ENCODE data around the gene GPAT2.
"Not testable (repeated sequence)": the region's sequence is repeated elsewhere in the genome, so short reads cannot be mapped to it uniquely, and the experiment has no call there.

GPAT2 gene

DNA sequence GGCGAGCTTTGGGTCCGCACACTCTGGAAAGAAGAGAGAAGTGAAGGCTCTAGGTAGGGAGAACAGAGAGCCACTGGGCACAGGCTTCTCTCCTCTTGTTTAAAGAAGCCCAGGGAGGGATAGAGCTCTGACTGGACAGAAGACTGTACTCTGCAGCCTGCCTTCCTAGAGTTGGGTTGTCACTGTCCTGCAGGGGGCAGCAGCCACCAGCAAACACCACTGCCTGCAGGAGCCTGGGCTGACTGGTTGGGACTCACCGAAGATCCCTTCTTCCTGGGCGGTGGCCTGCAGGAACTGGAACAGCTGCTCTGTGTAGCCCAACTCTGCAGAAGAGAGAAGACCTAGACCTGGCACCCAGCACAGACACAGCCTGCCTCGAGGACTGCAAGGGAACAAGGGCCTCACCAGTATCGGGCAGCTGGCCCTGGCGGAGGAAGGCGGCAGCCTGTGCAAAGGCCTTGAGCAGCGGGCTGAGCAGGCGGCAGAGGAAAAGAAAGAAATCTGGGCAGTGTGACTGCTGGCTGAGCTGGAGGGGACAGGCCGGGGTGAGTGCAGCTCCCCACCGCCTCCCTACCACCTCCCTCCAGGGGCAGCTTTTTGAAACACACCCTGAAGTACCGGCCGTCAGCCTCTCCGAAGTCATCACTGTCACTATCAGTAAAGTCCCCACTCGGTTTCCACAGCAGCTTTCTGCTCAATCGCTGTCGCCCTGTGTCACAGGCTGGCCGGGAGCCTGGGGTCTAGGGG is 11.8 kb downstream of the GPAT2 start:
- DNase-seq (ENCODE audit: low read depth) = peak; percentile 44

GRCh38 chr2:96022126-96022525 is 12.6 kb downstream of the GPAT2 start:
- DNase-seq (ENCODE audit: low read depth) = not testable (repeated sequence)

DNA sequence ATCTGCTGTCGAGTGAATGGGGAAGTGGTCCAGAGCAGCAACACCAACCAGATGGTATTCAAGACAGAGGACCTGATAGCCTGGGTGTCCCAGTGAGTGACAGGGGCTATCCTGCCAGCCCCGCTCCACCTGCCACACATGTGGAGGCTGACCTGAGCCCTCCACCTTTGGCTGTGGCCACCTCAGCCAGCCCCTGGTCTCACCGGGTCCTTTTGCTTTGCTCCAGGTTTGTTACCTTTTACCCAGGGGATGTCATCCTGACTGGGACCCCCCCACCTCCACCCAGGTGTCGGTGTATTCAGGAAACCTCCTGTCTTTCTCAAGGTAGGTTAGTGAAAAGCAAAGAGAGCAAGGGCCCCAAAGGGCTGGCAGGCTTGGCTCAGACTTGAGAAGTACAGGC is 13.6 kb downstream of the GPAT2 start:
- DNase-seq (ENCODE audit: low read depth) = not testable (repeated sequence)

DNA sequence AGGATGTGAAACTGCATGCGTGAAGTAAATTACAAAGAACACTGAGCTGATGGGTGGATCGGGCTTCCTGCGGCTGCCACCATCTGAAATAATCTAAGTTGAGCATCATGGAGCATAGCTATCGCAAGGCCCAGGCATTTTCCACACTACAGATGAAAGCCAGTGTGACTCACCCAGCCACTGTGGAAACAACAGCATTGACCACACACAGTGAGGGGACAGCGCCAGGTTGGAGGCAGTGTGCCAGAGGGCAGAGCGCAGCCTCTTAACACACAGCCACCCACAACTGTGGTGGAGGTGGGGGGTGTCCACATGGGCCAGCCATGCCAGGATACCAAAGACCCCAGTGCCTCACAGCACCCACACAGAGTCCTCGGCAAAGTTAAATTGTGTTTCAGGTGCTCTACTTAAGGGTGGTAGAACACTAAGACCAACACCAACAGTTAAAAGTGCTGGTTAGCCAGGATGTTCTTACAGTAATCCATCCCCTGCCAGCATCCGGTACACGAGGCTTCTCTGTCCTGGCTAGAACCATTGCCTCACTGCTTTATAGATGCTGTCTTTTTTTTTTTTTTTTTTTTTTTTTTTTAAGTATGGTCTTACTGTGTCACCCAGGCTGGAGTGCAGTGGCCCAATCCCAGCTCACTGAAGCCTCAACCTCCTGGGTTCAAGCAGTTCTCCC is 14.7 kb downstream of the GPAT2 start:
- DNase-seq (ENCODE audit: low read depth) = not testable (repeated sequence)

DNA sequence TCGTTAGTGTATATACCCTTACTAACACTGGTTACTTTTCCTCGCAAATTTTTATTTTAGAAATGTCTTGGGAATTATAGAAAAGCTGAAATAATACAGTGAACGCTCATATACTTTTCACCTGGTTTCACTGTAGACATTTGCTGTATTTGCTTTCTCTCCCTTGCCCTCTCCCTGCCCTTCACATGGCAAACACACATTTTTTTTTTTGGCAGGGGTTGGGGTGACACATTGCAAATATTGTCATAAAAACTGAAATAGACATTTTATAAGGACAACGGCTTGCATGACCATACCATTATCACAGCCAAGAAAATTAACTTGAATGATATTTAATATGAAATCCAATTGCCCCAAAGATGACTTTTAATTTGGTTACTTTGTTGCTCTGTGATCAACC is 18.4 kb downstream of the GPAT2 start:
- not testable (repeated sequence) for DNase-seq (ENCODE audit: low read depth)

- not testable (repeated sequence) for DNase-seq (ENCODE audit: low read depth)
Measured at GRCh38 chr2:96012792-96013264, 21.9 kb downstream of the GPAT2 start.

DNA sequence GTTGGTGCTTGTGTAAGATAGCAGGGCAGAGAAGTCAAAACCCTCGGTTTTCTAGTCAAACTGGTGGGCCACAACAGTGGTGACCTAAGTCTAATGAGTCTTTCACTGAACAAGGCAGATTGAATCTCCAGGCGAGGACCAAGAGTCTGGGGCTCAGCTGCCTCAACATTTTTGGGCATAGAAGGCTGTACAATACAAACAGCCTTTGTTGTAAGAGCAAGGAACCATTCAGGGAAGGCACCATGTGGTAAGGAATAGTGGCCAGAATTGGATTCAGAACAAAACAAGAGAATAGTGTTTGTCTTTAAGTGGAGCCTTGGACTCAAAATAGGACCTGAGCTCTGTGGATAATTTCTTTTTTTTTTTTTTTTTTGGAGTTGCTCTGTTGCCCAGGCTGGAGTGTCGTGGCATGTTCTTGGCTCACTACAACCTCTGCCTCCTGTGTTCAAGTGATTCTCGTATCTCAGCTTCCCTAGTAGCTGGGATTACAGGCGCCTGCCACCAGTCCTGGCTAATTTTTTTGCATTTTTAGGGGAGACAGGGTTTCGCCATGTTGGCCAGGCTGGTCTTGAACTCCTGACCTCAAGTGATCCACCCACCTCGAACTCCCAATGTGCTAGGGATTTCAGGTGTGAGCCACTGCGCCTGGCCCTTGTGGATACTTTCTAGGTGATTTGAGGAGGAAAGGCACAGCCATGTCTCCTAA is 22.5 kb downstream of the GPAT2 start:
- not testable (repeated sequence) for DNase-seq (ENCODE audit: low read depth)

DNA sequence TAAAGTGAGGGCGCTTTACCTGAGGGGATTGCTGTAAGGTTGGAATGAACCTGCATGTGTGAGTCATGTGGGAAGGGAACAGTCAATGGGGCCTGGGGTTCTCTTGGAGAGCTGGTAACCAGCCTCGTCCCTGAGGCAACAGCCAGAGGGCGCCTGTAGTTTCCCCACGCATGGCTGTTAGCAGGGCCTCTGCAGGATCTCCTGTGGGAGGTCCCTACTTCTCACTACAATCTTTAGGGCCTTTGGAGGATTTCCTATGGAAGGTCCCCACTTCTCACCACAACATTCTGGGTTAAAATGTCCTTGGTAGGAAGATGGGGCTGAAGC is 23.6 kb downstream of the GPAT2 start:
- not testable (repeated sequence) for DNase-seq (ENCODE audit: low read depth)

DNA sequence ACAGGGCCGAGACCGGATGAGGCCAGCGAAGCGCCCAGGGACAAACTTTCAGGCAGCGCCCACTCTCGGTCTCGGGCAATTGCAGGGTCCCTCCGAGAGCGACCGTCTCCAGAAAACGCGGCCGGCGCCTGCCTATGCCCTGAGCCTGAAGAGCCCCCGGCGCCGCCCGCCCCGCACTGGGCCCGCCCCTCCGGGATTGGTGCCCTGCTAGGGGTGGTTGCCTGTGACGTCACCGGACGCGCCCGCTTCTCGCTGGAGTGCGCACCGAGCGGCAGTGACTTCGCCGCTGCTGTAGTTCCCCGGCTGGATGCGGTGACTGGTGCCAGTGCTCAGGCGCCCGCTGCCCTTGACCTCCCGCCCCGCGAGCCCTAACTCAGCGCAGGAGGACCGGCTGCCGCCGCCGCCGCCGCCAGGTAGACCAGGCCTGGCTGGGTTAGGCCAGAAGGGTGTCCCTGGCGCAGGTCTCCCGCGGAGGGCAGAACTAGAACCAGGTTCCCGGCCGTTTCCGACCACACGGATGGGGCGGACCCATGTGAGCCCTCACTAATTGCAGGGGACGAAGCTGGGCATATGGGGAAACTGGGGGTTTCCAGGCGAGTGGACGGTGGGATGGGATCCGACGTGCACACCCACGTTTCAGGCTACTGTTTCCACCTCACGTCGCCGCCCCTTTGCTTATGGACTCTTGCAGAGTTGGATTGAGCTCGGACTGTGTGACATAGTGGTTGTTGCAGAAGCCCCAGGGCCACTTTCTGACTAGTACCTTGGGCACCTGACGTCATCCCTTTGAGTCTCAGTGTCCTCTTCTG is 24.2 kb downstream of the GPAT2 start:
- peak; percentile 94 for DNase-seq (ENCODE audit: low read depth)

DNA sequence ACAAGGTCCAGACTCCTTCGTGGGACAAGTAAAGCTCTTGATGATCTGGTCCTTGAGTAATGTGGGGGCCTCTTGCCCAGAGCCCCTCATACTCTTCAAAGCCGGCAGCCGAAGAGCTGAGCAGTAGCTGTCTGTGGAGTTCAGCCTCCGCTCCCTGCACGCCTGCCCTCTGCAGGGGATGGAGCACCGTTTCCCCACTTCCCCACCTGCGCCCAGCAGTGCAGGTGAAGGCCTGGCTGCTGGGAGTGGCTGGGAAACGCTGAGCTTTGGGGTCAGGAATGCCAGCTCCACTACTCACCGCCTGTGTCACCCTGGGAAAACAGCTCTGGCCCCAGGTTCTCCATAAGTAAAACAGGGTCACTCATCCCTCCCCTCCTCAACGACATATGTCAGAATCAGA is 24.9 kb downstream of the GPAT2 start:
- DNase-seq (ENCODE audit: low read depth) = not testable (repeated sequence)

GRCh38 chr2:96008051-96008450 is 26.7 kb downstream of the GPAT2 start:
- DNase-seq (ENCODE audit: low read depth) = not testable (repeated sequence)

DNA sequence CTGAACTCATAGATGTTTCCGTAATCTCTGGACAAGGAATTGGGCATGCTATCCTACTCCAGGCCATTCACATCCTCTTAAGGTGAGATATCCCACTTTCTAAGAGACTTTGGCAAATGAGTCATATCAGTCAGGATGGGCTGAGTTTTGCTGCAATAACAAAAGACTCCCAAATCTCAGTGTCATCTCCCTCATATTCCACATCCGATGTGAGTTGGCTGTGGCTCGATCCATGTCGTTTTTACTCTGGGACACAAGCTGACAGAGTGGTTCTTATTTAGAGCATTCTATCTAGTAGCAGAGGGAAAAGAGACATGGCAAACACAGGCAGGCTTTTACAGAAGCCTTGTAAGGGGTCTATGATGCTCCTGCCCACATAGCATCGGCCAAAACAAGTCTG is 28.5 kb downstream of the GPAT2 start:
- not testable (repeated sequence) for DNase-seq (ENCODE audit: low read depth)

DNA sequence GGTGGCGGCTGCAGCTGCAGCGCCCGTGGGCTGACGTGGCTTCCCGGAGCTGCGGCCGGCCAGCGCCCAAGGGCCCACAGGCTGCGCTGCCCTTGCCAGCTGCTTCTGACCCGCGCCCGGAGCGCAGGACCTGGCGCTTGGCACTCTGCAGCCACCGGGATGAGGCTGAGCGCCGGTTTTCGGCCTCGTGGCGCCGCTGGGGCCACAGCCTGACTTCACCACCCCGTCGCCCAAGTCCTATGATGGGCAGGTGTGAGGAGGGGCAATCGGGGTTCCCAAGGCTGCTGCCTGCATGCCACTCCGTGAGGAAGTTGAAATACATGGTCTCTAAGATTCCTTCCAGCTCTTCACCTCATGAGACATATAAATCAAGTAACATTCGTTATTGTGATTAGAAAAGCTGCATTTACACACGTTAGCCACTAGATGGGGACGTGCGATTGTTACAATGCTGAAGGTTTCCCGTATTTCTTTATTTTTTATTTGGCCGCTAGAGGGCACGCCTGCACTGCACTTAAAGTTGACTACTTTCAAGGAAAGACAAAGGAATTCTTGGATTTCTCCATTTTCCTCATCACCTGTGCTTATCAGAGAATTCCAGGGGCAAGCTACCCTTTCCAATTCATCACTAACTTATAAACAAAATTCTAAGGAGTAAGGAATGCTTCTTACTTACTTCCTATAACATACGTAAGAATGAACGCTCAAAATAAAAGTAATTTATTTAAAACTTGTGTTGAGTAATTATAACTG is 42.0 kb downstream of the GPAT2 start:
- not testable (repeated sequence) for DNase-seq (ENCODE audit: low read depth)

GRCh38 chr2:95992102-95992501 is 42.6 kb downstream of the GPAT2 start:
- DNase-seq (ENCODE audit: low read depth) = not testable (repeated sequence)

DNA sequence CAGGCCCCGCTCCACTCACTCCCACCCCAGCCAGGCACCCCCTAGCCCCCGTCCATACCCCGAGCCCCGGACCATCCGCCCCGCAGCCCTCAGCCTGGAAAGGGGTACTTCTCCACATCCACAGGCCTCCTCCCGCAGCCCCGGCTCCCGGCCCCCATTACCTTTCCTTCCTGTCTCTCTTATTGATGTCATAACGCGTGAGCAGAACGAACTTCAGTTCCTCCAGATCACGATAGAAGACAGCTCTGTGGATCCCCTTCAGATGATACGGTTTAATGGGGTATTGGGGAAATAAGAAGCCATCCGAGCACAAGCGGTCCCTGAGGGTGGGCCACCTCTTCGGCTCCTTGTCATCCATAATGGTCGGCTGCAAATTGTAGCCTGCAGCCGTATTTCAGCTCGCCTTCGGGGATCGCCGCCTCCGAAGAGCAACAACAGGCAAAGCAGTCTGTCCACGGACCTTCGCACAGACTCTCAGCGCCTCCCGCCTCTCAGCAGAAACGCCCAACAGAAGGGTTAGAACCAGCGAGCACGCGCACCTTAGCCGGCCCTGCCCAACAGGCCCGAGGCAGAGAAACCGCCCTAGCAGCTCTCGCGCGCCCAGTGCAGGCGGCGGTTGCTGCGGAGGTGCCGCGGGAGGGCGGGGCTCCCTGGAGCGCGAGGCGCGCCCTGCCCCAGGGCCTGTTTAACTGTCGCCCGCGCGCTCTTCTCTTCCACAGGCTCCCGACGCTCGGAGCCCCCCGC is 43.2 kb downstream of the GPAT2 start, which contains the start of gene ANKRD36C:
TSS of gene ANKRD36C (minus strand) at position 474 of the 744 bp plus-strand sequence. CDS start at position 358, 116 bp downstream.
- DNase-seq (ENCODE audit: low read depth) = not testable (repeated sequence)

DNA sequence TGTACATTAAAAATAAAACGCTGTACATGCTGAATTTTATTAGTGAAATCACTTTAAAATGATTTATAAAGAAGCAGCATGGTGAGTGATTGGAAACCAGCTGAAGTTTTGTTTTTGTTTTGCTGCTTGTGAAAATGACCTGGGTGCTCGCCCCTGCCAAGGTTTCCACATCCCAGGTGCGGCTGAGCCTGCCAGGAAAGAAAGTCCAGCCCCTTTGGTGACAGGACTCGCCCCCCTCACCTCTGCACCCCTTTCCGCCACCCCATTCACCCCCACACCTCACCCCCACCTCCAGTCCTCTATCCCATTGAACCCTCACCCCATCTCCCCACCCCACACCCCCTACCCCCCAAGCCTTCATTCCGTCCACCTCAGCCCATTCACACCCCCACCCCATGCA is 43.8 kb downstream of the GPAT2 start:
- DNase-seq (ENCODE audit: low read depth) = not testable (repeated sequence)

All from activated T-helper 1 cell treated with Interleukin-2 at 50 U/mL for 16 hours (primary cell).